GM18498 (cell line): Measurements from ENCODE around the gene LACTB.

Source experiments
- ATAC-seq: cut with Tn5 transposase; IDR thresholded peaks from one replicate; pipeline ENCODE4 v1.9.1; 2021; ENCODE audit warnings: mild to moderate bottlenecking, moderate library complexity; ENCODE audit not compliant: unreplicated experiment

The LACTB gene

DNA sequence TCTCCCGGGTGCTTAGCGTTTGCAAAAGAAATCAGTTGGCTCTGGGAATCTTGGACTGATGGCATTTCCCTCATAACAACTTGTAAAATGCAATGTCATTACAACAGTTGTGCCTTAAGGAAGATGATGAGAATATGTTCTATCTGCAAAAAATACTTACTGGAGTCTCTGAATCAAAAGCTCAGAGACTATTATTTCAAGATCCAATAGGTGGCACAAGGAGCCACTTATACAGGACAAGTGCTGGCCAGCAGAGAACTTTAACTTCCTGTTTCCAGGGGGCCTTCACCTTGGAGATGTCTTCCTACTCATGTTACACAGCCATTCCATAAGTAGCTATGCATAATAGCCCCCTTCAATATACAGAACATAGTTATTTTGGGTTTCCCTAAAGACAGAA lies 44.6 kb downstream of the LACTB start:
- no peak for ATAC-seq

DNA sequence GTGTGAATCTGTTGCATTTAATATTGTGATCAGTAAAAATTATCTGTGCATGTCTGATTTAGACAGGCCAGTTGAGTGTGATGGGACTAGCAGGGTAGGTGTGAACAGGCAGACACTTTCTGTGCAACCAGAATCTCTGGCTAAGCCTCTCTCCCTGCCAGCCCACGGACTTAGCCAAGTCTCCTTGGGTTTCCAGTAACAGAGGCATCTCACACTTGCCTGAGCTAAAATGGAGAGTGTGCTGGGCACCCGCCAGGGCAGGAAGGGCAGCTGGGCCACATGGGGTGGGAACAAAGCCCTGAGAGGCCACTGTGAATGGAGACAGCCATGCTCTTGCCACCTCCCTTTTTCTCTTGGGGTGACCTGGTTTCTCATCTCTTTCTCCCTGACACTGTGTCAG lies 48.1 kb downstream of the LACTB start:
- ATAC-seq: no peak

DNA sequence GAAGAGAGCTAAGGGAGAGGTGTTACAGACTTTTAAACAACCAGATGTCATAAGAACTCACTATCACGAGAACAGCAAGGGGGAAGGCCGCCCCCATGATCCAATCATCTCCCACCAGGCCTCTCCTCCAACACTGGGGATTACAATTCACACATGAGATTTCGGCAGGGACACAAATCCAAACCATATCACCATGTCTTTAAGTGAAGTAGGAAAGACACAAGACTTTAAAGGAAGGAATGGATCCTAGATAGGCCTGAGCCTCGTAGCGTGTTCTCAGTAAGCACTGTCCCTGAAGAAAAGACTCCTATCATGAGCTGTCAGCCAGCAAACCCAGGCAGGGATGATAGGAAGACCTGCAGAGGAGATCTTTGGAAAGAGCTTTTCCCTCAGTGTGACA lies 50.7 kb downstream of the LACTB start:
- ATAC-seq: no peak

DNA sequence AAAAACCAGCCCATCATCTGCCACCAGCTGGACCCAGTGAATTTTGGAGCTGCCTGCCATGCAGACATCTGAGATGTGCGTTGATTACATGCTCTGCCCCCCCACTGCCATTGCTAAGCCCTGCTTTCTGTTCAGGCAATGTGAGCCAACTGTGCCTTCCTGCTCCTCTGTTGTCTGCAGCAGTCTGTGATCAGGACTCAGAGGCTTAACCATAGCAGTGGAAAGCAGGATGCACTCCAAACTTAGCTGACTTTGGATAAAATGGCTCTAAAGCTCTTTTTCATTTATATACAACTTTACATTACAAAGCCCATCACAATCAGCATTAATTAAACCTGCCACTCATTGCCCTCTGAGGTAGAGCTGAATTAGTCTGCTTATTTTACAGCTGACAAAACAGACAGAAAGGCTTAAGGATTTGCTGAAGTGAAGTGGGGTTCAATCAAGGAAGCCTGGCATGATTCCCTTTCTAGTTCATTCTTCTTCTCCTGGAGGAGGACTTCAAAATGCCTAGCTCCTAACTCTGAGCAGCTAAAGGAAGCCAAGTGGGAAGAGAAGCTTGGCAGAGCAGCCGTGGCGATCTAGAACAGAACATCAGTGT lies 51.3 kb downstream of the LACTB start:
- no peak for ATAC-seq

DNA sequence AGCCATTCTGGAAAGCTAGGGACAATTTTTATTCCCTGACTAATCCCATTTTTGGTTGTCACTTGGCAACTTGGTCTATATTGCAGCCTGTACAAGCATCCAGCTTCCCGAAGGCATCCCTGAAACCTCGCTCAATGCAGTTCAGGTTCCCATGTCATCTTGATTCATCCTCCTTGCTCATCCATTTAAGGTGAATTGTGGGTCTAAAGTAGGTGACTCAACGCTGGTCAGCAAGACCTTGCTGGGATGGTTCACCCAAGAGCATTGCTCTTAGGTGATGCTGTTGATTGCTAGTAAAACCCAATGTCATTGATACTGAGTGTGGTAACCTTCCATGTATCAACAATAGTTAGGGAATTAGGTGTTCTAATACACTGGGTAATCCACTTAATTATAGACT lies 54.6 kb downstream of the LACTB start:
- ATAC-seq: no peak

DNA sequence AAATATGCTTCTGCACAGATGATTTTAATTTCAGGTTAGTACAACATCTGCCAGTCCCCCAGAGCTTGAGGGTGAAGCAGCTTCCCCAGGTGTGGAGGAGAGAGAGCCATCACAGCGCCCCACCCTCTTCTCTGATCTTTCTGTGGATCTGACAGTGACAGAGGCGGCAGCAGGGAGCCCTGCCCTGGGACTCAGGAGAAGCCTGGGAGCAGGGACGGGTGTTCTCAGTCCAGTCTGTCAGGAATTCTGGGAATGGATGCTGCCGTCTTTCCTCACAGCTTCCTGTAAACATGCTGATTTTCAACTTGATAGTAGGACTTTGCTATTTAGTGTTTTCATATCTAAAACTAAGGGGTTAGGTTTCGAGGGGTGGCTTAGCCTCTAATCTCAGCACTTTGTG lies 56.4 kb downstream of the LACTB start:
- no peak for ATAC-seq

DNA sequence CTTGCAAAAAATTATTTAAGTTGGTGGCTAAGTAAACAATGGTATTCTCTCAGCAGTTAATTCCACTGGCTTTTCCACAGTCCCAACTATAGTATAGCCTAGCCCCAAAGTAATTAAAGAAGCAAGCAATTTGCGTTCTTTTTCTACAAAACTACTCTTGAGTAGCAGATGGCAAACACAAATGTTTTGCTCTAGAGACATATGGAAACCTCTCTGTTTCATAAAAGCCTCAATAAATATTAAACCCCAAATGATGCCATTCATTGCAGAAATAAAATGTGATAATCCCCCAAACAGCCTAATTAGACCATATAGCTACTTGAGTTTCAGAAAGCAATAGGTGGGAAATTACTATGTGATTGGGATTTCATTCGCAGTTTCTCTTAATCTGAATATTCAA lies 59.1 kb downstream of the LACTB start:
- ATAC-seq: no peak

DNA sequence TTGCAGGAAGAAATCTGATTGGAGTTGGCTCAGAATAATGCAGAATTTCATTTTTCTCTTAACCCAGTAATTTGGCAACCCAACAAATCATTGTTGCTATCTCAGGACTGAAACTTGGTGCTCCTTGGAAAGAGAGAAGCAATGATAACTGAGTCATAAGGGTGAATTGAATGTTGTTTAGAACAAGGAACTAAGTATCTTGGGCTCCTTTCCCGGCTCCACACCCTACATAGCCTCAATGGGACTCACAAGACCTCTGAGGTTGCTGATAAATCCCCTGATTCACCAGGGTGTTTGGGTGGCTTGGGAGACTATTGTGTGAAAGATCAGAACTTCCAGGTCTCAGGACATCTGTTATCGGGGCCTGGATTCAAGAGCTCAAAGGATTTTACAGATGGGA lies 60.0 kb downstream of the LACTB start:
- no peak for ATAC-seq

DNA sequence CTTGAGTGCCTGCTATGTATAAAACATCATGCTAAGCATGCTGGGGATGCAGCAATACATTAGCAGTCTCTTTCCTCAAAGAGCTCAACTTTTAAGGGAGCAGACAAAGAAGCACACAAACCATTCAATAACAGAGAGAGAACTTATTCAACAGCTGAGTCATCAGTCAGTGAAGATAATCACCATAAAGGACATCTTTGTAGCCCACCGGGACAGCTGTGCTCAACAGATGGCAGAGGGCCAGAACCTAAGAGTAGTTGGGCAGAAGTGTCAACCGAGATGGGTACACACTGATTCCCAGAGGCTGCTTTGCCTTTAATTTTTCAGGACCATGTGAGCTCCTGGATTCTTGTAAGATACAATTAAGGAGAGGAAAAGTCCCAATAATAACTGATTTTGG lies 63.5 kb downstream of the LACTB start:
- ATAC-seq: no peak

DNA sequence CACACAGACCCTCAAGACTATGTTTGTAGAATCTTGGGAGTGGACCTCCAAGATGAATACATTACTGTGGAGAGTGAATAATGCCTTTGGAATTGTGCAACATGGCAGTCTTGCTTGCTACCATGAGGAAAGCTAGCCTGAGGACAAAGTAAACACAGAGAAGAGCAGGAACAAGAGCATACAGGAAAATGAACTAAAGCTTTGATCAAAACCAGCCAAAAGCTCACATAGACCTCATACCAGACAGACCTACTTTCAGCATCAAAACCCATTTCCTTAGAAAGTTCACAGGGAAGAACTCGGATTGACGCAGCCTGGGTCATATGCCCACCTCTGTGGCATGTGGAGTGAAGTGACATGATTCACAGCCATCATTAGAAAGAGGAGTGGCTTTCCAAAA lies 64.4 kb downstream of the LACTB start:
- ATAC-seq: no peak

DNA sequence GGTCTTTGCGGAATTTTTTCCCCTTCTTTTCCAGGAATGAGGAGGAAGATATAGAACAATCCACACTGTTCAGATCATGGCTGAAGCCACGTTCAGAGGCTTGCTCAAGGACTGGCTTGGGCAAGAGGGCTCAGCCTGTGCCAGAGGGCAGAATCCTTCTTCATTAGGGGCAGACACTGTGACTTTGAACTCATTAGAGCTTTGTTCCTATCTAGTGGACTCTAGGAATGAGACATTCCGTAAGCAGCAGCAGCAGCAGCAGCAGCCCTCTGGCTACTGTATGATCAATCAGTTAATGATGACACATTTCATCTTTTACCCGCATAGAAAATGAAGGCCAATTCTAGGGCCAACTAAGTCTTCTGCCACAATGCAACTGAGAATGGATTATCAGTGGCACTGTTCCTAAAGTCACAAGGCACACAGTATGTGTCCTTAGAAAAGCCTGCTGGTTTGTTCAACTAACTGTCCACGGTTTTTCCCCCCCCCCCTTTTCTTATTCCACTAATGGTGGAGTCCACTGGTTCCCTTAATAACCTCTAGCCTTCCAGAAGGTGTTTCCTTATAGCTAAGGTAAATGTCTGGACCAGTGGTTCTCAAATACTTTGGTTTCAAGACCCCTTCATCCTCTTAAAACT lies 66.0 kb downstream of the LACTB start:
- ATAC-seq: no peak

DNA sequence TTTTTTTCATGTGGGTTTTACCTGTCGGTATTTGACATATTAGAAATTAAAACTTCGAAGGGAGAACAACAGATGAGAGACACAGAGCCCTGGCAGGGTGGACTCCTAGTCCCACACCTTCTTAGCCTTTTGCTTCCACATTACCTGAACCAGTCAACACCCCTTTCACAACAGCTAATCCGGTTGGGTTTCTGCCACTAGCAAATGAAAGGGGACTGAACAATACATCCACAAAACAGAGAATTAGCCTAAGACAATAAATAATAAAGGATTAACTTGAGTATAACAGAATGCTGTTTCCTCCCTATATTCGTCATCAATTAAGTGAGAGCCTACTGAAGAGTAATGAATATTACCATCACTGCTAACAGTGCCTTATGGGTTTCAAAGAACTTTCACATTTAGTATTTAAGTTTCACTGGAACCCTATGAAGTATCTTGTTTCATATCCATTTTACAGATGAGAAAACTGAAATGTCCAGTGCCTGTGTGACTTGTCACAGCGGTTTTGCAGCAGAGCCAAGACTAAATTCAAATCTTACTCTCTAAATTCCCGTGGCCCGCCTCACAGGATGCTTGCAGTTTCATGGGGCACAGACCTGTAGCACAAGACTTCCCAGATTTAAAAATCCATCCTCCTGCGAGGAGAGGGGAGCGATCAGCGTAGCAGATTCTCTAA lies 66.7 kb downstream of the LACTB start:
- no peak for ATAC-seq

DNA sequence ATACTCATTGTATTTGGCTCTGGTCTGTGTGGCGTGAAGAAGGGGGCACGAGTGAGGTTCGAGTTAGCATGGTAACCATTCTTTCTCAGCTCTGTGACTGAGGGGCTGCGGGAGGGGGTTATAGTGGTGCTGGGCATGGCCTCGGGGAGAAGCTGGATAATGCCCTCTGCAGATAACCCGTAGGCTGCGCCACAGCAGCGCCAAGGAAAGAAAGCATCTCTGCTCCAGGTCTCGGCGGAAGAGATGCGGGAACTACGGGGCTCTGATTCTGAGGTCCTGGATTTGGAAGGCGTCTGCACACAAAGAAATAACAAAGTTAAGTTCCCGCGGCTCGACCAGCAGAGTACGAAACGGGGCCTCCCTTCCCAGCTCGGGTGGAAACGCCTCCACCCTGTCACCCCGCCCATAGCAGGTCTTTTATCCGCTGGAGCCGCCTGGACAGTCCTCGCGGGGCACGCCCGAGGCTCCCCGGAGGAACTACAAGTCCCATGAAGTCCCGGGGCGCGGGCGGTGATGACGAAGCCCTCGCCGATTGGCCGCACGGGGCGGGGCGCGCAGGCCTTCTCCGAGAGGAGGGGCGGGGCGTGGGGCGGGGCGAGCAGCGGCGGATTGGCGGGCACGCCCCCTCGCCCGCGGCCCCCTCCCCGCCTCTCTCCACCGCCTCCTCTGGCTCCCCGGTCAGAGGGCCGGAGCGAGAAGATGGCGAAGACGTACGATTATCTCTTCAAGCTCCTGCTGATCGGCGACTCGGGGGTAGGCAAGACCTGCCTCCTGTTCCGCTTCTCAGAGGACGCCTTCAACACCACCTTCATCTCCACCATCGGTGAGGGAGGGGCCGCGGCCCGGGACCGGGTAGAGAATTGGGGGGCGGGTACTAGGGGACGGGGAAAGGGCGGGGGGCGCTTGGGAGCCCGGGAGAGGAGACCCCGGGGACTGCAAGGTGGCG lies 67.5 kb downstream of the LACTB start, which contains the start of gene RAB8B:
Gene RAB8B, plus strand, starts transcription at position 681 of the 946 bp plus-strand sequence. Its CDS starts 19 bp downstream, at position 700.
- peak; percentile 83 for ATAC-seq

DNA sequence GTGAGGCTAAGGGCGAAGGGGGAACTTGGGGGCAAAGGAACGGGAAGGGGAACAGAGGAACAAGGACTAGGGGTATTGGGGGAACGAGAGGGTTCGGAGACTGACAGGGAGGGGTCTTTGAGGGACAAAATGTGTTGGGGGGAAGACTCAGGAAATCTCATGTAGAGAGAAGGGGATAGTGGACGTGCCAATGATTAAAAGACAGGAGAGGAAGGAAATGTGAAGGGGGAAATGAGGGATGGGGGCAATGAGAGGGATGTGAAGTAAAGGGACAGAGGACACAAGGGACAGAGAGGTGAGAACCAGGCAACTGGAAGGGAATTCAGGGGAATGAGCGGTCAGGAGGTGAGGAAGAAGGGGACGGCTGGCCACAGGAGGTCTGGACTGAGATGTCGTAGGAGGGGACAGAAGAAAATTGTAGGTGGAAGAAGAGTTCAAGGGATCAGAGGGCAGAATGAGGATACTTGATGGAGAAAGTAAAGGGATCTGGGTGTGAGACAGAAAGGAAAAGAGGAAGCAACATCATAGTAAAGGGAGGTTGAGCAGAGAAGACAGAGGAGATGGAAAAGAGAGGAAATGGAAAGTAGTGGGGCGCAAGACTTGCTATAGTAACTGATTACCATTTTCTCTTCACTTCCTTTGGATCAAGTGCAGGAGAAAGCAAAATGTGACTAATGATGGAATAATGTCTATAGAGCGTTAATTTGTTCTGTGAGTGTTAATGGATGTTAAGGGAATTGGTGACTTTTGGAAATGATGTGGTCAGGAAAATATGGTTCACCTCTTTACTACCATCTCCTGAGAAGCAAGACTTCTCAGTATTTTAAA lies 68.5 kb downstream of the LACTB start:
- ATAC-seq: no peak

DNA sequence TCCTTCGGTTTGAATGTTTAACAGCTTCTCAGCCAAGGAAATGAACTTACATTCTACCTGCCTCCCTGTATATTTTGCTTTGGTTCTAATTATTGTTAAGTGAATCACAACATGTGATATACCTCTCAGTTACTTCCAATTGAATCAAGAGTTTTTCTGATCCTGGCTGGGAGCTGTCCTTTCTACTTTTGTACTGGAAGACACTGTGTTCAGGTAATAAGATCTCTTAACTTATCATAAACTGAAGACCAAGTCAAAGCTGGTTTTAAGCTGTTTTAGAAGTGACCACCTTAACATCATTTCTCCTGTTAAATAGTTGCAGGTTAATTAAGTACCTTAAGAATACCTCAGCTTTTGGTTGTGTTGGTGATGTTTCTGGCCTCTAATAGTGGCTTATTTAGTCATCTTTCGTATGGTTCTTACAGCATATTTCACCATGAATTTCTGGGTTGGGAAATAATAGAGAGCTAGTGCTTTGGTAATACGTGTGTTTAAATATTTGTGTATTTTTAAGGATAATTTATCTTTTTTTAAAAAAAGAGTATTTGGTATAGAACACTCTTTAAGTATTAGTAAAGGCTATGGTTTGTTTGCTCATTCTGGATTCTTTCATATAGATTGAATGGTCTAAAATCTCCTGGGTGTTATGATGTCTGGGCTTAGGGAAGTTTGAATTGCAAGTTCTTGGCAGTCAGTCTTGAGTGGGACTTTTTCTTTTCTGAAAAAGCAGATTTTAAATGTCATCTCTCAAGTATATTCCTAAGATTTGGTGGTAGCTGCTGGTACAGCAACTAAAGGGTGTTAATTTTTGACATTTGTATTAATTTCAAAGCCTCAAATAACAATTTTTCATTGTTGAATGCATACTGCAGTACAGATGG lies 69.3 kb downstream of the LACTB start:
- ATAC-seq: no peak
